DOHH2 (cell line): ENCODE data around the gene CFAP74.

Experiments
- H3F3A ChIP-seq: fragments of 200-600 bp; sonication (generic), shearing (Covaris generic); 2 replicates; pipeline ENCODE4 v1.6.0; 2016; ENCODE audit warnings: antibody characterized with exemption, mild to moderate bottlenecking; ENCODE audit not compliant: control insufficient read depth, insufficient read depth
- H3K27ac ChIP-seq: fragments of 200-600 bp; sonication (generic); 2 replicates; pipeline ENCODE4 v1.5.1; 2014; ENCODE audit warnings: low read depth, mild to moderate bottlenecking, low read length, moderate library complexity
- H3K27me3 ChIP-seq: fragments of 200-600 bp; sonication (generic); 2 replicates; pipeline ENCODE4 v1.6.1; 2014; ENCODE audit warnings: mild to moderate bottlenecking, low read length, mixed read lengths; ENCODE audit not compliant: control insufficient read depth
- H3K36me3 ChIP-seq: fragments of 200-600 bp; sonication (generic); 2 replicates; pipeline ENCODE4 v1.6.1; 2014; ENCODE audit warnings: mild to moderate bottlenecking, low read length, moderate library complexity, mixed read lengths; ENCODE audit not compliant: control insufficient read depth
- H3K4me1 ChIP-seq: fragments of 200-600 bp; sonication (generic); 2 replicates; pipeline ENCODE4 v1.6.1; 2014; ENCODE audit warnings: mild to moderate bottlenecking, low read length, mixed read lengths; ENCODE audit not compliant: control insufficient read depth
- H3K4me2 ChIP-seq: fragments of 200-600 bp; sonication (generic); 2 replicates; pipeline ENCODE4 v1.6.0; 2014; ENCODE audit warnings: mild to moderate bottlenecking, low read length, moderate library complexity
- H3K4me3 ChIP-seq: fragments of 200-600 bp; sonication (generic); 2 replicates; pipeline ENCODE4 v1.5.1; 2014; ENCODE audit warnings: mild to moderate bottlenecking, low read length, mixed read lengths
- H3K79me2 ChIP-seq: fragments of 200-600 bp; sonication (generic); 2 replicates; pipeline ENCODE4 v1.6.1; 2014; ENCODE audit warnings: mild to moderate bottlenecking, low read length, mixed read lengths; ENCODE audit not compliant: control insufficient read depth
- H3K9me2 ChIP-seq: fragments of 200-600 bp; sonication (generic); replicated peaks from 2 replicates; pipeline ENCODE4 v1.6.1; 2014; ENCODE audit warnings: mild to moderate bottlenecking, low read length, mixed read lengths; ENCODE audit not compliant: control insufficient read depth
- H3K9me3 ChIP-seq: fragments of 200-600 bp; sonication (generic); 2 replicates; pipeline ENCODE4 v1.6.1; 2014; ENCODE audit warnings: antibody characterized with exemption, low read length, mixed read lengths; ENCODE audit not compliant: control insufficient read depth, insufficient read depth
- H4K20me1 ChIP-seq: fragments of 200-600 bp; sonication (generic); 2 replicates; pipeline ENCODE4 v1.6.0; 2014; ENCODE audit warnings: low read depth, mild to moderate bottlenecking, antibody characterized with exemption, low read length, moderate library complexity; ENCODE audit not compliant: control insufficient read depth, insufficient read depth
- EZH2phosphoT487 ChIP-seq: fragments of 200-600 bp; sonication (generic); IDR thresholded peaks from 2 replicates; pipeline ENCODE4 v1.6.1; 2017; ENCODE audit warnings: borderline replicate concordance, mild to moderate bottlenecking, antibody characterized with exemption, low read length, moderate library complexity, mixed read lengths
- TF ChIP-seq, protein P1 (sequence below): fragments of 200-600 bp; sonication (generic); IDR thresholded peaks from one replicate; pipeline ENCODE4 v1.5.1; 2014; ENCODE audit warnings: antibody characterized with exemption, mild to moderate bottlenecking, low read depth, low read length; ENCODE audit not compliant: poor library complexity, severe bottlenecking

The CFAP74 gene

DNA sequence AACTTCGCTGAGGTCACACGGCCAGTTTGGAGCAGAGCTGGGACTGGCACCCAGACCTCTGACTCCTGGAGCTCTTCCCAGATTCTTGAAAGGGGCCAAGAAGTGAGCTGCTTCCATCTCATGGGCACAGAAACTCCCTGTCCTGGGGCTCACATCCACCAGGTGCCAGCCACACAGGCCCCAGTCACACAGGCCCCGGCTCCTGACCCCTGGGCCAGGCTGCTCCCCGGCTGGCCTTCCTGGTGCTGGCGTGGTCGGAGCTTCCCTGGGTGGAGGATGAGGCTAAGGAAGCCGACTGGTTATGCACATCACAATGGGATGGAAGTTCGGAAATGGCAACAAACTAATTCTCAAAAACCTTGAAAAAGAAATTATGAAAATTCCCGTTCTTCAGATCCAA lies 12.5 kb upstream of the CFAP74 start:
- Histone ChIP-seq H3K4me3 (no peak overlapping the region), H3K27me3 (no peaks in the 10 kb centered on the region)

DNA sequence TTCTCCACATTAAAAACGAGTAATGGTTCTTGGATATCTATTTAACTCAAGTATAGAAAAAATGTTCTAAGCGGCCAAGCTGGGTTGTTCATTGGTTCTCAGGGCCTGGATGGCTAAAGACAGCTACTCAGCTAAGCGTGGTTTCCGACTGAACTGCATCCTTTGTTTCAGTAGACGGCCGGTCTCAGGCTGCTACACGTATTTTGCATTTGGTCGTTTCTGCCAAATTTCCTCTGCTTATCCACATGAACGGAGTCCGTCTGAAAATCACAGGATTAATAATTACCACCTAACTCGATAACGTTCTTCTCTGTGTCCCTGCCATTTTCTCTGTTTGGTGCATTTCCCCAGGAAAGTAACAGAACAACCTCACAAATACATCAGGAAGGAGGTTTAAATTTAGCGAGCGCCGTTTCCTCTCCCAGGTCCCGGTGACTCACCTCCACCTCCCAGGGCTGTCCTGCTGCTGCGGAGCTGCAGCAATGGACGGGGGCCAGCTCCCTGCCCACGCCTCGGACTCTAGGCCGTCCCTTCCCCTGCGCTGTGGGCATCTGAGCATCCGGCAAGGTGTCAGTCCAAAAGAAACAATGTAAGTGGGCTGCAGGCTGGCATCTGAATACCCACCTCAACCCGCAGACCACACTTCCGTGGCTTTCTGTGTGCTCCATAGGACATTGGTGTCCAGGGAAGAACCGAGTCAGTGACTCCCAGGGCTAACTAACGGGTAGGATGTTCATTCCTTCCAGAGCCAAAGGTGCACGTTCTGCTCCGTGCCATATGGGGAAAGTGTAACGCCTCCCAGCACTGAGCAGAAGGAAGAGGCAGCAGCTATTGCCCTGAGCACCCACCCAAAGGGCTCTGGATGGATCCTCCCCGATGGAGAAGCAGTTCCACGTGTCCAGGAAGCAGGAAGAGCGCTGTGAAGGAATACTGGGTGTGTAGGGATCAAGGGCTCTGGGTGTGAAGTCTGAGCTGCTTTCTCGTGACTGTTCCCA lies 11.5 kb upstream of the CFAP74 start:
- TF ChIP-seq, protein P1, sequence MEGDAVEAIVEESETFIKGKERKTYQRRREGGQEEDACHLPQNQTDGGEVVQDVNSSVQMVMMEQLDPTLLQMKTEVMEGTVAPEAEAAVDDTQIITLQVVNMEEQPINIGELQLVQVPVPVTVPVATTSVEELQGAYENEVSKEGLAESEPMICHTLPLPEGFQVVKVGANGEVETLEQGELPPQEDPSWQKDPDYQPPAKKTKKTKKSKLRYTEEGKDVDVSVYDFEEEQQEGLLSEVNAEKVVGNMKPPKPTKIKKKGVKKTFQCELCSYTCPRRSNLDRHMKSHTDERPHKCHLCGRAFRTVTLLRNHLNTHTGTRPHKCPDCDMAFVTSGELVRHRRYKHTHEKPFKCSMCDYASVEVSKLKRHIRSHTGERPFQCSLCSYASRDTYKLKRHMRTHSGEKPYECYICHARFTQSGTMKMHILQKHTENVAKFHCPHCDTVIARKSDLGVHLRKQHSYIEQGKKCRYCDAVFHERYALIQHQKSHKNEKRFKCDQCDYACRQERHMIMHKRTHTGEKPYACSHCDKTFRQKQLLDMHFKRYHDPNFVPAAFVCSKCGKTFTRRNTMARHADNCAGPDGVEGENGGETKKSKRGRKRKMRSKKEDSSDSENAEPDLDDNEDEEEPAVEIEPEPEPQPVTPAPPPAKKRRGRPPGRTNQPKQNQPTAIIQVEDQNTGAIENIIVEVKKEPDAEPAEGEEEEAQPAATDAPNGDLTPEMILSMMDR, result no peak
- no peak for TF ChIP-seq EZH2phosphoT487
- Histone ChIP-seq H3K4me1 (no peaks in the 10 kb centered on the region), H3K4me2 (no peak overlapping the region)

More for the DNA sequence above, 12.5 kb upstream of the CFAP74 start:
- Histone ChIP-seq H3K36me3 (no peaks in the 10 kb centered on the region), H3K79me2 (no peaks in the 10 kb centered on the region), H3K4me2 (no peak overlapping the region), H3K4me1 (no peaks in the 10 kb centered on the region), H3K9me3 (no peaks in the 10 kb centered on the region), H4K20me1 (no peaks in the 10 kb centered on the region), H3K9me2 (no peaks in the 10 kb centered on the region), H3F3A (no peaks in the 10 kb centered on the region), H3K27ac (no peak overlapping the region)
- TF ChIP-seq, protein P1, result no peak
- TF ChIP-seq EZH2phosphoT487, result no peak

DNA sequence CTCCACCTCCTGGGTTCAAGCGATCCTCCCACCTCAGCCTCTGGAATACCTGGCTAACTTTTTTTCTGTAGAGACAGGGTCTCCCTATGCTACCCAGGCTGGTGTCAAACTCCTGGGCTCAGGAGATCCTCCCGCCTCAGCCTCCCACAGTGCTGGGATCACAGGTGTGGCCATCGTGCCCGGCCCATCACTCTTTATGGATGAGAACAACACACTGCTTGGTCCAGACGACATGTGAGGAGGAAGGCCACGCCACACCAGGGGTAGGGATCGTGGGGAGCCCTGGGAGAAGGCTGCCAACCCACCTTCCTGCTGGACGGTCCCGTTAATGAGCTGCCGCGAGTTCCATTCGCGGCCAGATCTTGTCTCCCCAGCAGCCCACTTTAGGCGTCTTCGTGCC lies 10.6 kb upstream of the CFAP74 start:
- no peak overlapping the region for H3K27ac ChIP-seq
- no peaks in the 10 kb centered on the region for H3F3A ChIP-seq
- H3K79me2 ChIP-seq, result no peaks in the 10 kb centered on the region
- H3K36me3 ChIP-seq, result no peaks in the 10 kb centered on the region
- no peaks in the 10 kb centered on the region for H3K9me3 ChIP-seq
- H3K4me3 ChIP-seq, result no peak overlapping the region
- H3K4me2 ChIP-seq, result no peak overlapping the region
- no peaks in the 10 kb centered on the region for H4K20me1 ChIP-seq
- H3K27me3 ChIP-seq, result no peaks in the 10 kb centered on the region
- H3K9me2 ChIP-seq, result no peaks in the 10 kb centered on the region
- no peak for TF ChIP-seq EZH2phosphoT487
- TF ChIP-seq, protein P1, result no peak
- H3K4me1 ChIP-seq, result no peaks in the 10 kb centered on the region

More for the DNA sequence above, 11.5 kb upstream of the CFAP74 start:
- H3K27ac ChIP-seq, result no peak overlapping the region
- H3K9me3 ChIP-seq, result no peaks in the 10 kb centered on the region
- no peaks in the 10 kb centered on the region for H3K36me3 ChIP-seq
- no peaks in the 10 kb centered on the region for H3F3A ChIP-seq
- H3K27me3 ChIP-seq, result no peaks in the 10 kb centered on the region
- no peaks in the 10 kb centered on the region for H4K20me1 ChIP-seq
- no peaks in the 10 kb centered on the region for H3K79me2 ChIP-seq
- H3K9me2 ChIP-seq, result no peaks in the 10 kb centered on the region
- H3K4me3 ChIP-seq, result no peak overlapping the region
